Measurements from ENCODE around the gene MARVELD2. TPM values are rescaled to one million over a fixed set of nuclear protein-coding genes. Genes with fewer than 3 reads are reported as not detected.
"Not testable (repeated sequence)": the region's sequence is repeated elsewhere in the genome, so short reads cannot be mapped to it uniquely, and the experiment has no call there.

Gene MARVELD2
- total RNA-seq, 1 donor from 2014 or later: not detected

GRCh38 chr5:69416180-69416579 is 1.3 kb downstream of the MARVELD2 start:
- no peaks in the 10 kb centered on the region for H3K9me3 ChIP-seq
- intact Hi-C loops (cut with DNase I): no loop called here
- no peaks in the 10 kb centered on the region for H3K4me1 ChIP-seq
- no peak overlapping the region for H3K4me3 ChIP-seq
- peaks cover 16 to 22% of the 10 kb centered on the region in 2 donors for H3K36me3 ChIP-seq
- H3K27ac ChIP-seq: no peak overlapping the region
- H3K27me3 ChIP-seq: no peaks in the 10 kb centered on the region
- no peak for DNase-seq (ENCODE audit: low spot score in 2 of 2)
- TF ChIP-seq CTCF (IDR thresholded peaks at IDR 0.05): no peak

GRCh38 chr5:69416699-69417098 is 1.8 kb downstream of the MARVELD2 start:
- Histone ChIP-seq H3K36me3 (peaks cover 12 to 18% of the 10 kb centered on the region in 2 donors), H3K27me3 (no peaks in the 10 kb centered on the region), H3K4me1 (no peaks in the 10 kb centered on the region), H3K9me3 (no peaks in the 10 kb centered on the region), H3K4me3 (no peak overlapping the region), H3K27ac (no peak overlapping the region)
- DNase-seq (ENCODE audit: low spot score in 2 of 2): no peak
- intact Hi-C loops (cut with DNase I): no loop called here
- TF ChIP-seq CTCF (IDR thresholded peaks at IDR 0.05): no peak

- H3K27me3 ChIP-seq: no peaks in the 10 kb centered on the region
- intact Hi-C loops (cut with DNase I): no loop called here
- H3K4me1 ChIP-seq: no peaks in the 10 kb centered on the region
- no peak overlapping the region for H3K27ac ChIP-seq
- H3K9me3 ChIP-seq: no peaks in the 10 kb centered on the region
- peaks cover 4 to 13% of the 10 kb centered on the region in 2 donors for H3K36me3 ChIP-seq
- no peak for TF ChIP-seq CTCF (IDR thresholded peaks at IDR 0.05)
- no peak overlapping the region for H3K4me3 ChIP-seq
- DNase-seq (ENCODE audit: low spot score in 2 of 2): no peak
Observed at GRCh38 chr5:69418554-69418953, 3.6 kb downstream of the MARVELD2 start.

GRCh38 chr5:69431424-69432303 is 16.7 kb downstream of the MARVELD2 start:
- H3K4me3 ChIP-seq: no peak overlapping the region
- no peak for DNase-seq (ENCODE audit: low spot score in 2 of 2)
- no peaks in the 10 kb centered on the region for H3K9me3 ChIP-seq
- H3K27me3 ChIP-seq: no peaks in the 10 kb centered on the region
- TF ChIP-seq CTCF (IDR thresholded peaks at IDR 0.05): no peak
- H3K4me1 ChIP-seq: no peaks in the 10 kb centered on the region
- intact Hi-C loops (cut with DNase I): no loop called here
- no peak overlapping the region for H3K27ac ChIP-seq
- no peaks in the 10 kb centered on the region for H3K36me3 ChIP-seq

GRCh38 chr5:69432412-69433206 is 17.7 kb downstream of the MARVELD2 start:
- Histone ChIP-seq H3K4me1 (no peaks in the 10 kb centered on the region), H3K27me3 (no peaks in the 10 kb centered on the region), H3K4me3 (no peak overlapping the region), H3K9me3 (no peaks in the 10 kb centered on the region), H3K27ac (no peak overlapping the region), H3K36me3 (no peaks in the 10 kb centered on the region)
- no peak for DNase-seq (ENCODE audit: low spot score in 2 of 2)
- intact Hi-C loops (cut with DNase I): no loop called here
- no peak for TF ChIP-seq CTCF (IDR thresholded peaks at IDR 0.05)

GRCh38 chr5:69435276-69435884 is 20.5 kb downstream of the MARVELD2 start:
- H3K4me1 ChIP-seq; intact Hi-C loops (cut with DNase I); H3K9me3 ChIP-seq; H3K36me3 ChIP-seq; H3K27ac ChIP-seq; H3K27me3 ChIP-seq; H3K4me3 ChIP-seq; DNase-seq (ENCODE audit: low spot score in 2 of 2): not testable (repeated sequence)

Measured in ascending aorta (tissue), 2 donors.